PC-3 (cell line): ENCODE measurements around the gene EIF4EBP2. TPM values are rescaled to one million over a fixed set of nuclear protein-coding genes. Genes with fewer than 3 reads are reported as not detected.

Experiments used
- ATAC-seq: fragments of 200-7000 bp; cut with Tn5 transposase; 2 replicates; pipeline ENCODE4 v1.9.1; 2020; ENCODE audit warnings: mild to moderate bottlenecking, moderate library complexity
- BruUV-seq: library from RNA; stranded (reverse); fragments of 400-500 nt; replicated peaks from 2 replicates; lab custom pipeline; 2021; lab: Mats Ljungman, UMichigan
- CTCF ChIA-PET: fragments of 300-600 bp; sonication (Branson Sonifier 250); formaldehyde crosslinking; loops from one replicate; lab custom pipeline; 2022; ENCODE audit warnings: antibody characterized with exemption; lab: Charles Lee
- POLR2A ChIA-PET: fragments of 300-600 bp; sonication (Branson Sonifier 250); formaldehyde crosslinking; loops from one replicate; lab custom pipeline; 2022; ENCODE audit warnings: antibody characterized with exemption; ENCODE audit not compliant: unreplicated experiment; lab: Charles Lee
- DNase-seq: peaks from one replicate; pipeline ENCODE4 v3.0.0-alpha.2; 2015
- H2AFZ ChIP-seq: fragments of 300-600 bp; sonication (generic); 2 replicates; pipeline ENCODE4 v1.6.0; 2016; ENCODE audit warnings: antibody characterized with exemption, low read length
- H3F3A ChIP-seq: fragments of 300-600 bp; sonication (generic); one replicate; pipeline ENCODE4 v1.6.0; 2017; ENCODE audit warnings: antibody characterized with exemption, low read length, control low read depth, mild to moderate bottlenecking; ENCODE audit not compliant: unreplicated experiment
- H3K27ac ChIP-seq: fragments of 300-600 bp; sonication (generic); 2 replicates; pipeline ENCODE4 v1.5.1; 2016; ENCODE audit warnings: mild to moderate bottlenecking, low read length
- H3K27me3 ChIP-seq: fragments of 300-600 bp; sonication (generic); 2 replicates; pipeline ENCODE4 v1.6.1; 2016; ENCODE audit warnings: low read length, mixed read lengths
- H3K36me3 ChIP-seq: fragments of 300-600 bp; sonication (generic); 2 replicates; pipeline ENCODE4 v1.6.1; 2016; ENCODE audit warnings: low read depth, mixed run types, low read length, mixed read lengths
- H3K4me1 ChIP-seq: fragments of 300-600 bp; sonication (generic); 2 replicates; pipeline ENCODE4 v1.5.1; 2016; ENCODE audit warnings: low read length; ENCODE audit not compliant: insufficient read depth
- H3K4me2 ChIP-seq: fragments of 300-600 bp; sonication (generic); 2 replicates; pipeline ENCODE4 v1.6.0; 2016; ENCODE audit warnings: low read length
- H3K4me3 ChIP-seq: fragments of 300-600 bp; sonication (generic); 2 replicates; pipeline ENCODE4 v1.5.1; 2016; ENCODE audit warnings: mild to moderate bottlenecking, low read length, mixed read lengths
- H3K79me2 ChIP-seq: fragments of 300-600 bp; sonication (generic); 2 replicates; pipeline ENCODE4 v1.6.1; 2017; ENCODE audit warnings: low read length, mixed read lengths
- H3K9ac ChIP-seq: fragments of 300-600 bp; sonication (generic); 2 replicates; pipeline ENCODE4 v1.6.0; 2016; ENCODE audit warnings: mild to moderate bottlenecking, low read length
- H3K9me2 ChIP-seq: fragments of 300-600 bp; sonication (generic); replicated peaks from 2 replicates; pipeline ENCODE4 v1.6.1; 2016; ENCODE audit warnings: mixed run types, low read length, mixed read lengths
- H3K9me3 ChIP-seq: fragments of 300-600 bp; sonication (generic); 2 replicates; pipeline ENCODE4 v1.6.1; 2016; ENCODE audit warnings: low read length, mixed read lengths
- H4K20me1 ChIP-seq: fragments of 300-600 bp; sonication (generic); 2 replicates; pipeline ENCODE4 v1.6.1; 2016; ENCODE audit warnings: low read length, mixed read lengths
- EZH2 ChIP-seq: fragments of 300-600 bp; sonication (generic); IDR thresholded peaks from one replicate; pipeline ENCODE4 v1.6.1; 2017; ENCODE audit warnings: antibody characterized with exemption, mild to moderate bottlenecking, low read length; ENCODE audit not compliant: unreplicated experiment
- EZH2phosphoT487 ChIP-seq: fragments of 300-600 bp; sonication (generic); IDR thresholded peaks from 2 replicates; pipeline ENCODE4 v1.6.1; 2018; ENCODE audit warnings: mild to moderate bottlenecking, antibody characterized with exemption, low read length, borderline replicate concordance
- intact Hi-C: fragments of 100-400 bp; cut with micrococcal nuclease; formaldehyde crosslinking; loops from 2 replicates; pipeline ENCODE4 v1.9.0; 2023
- total RNA-seq: library from RNA; depleted of rRNA; stranded (reverse); fragments of >200 nt; gene quantifications from 2 replicates; pipeline ENCODE4 v1.2.3, GENCODE V29; 2014
- TF ChIP-seq, protein P1 (sequence below): fragments of 300-600 bp; sonication (generic); conservative IDR thresholded peaks from 2 replicates; pipeline ENCODE4 v1.5.1; 2017; ENCODE audit warnings: antibody characterized with exemption, low read depth, mild to moderate bottlenecking, low read length

EIF4EBP2 gene
- total RNA-seq, 1 experiment from 2014 or later = 29.2 TPM

DNA sequence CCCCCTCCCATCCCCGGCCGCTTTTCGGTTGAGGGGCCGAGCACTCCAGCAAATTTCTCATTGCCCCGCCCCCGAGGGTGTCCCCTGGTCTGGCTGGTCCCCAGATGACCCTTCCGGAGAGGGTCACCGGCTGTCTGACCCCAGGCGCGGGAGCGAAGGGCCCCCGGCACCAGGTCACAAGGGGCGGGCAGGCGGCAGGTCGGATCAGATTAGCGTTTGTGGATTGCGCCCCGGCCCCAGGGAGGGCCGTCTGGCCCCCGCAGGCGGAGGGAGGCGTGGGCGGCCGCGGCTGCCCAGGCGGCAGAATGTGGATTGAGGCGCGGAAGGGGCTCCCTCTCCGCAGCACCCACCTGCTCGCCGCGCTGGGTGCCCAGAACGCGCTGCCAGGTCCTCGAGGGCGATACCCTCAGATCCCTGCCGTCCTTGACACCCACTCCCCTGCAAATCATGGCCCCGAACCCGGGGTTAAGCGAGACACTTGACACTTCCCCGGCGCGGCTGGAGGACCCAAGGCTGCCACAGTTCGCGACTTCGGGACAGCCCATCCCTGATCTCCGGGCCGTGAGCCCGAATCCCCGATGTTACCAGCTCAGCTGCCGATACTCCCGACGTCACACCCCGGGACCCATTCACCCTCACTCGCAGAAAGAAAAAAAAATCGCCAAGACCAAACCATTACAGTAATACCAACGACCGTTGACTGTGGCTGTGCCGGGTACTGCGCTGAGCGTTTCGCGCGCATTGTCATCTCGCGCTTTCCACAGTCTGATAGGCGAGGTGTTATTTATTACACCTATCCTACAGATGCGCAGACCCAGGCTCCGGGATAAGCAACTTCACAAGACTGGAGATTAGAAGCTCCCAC is 36.6 kb downstream of the EIF4EBP2 start:
- no peak for DNase-seq
- no peak overlapping the region for H3K9ac ChIP-seq
- H2AFZ ChIP-seq = no peak overlapping the region
- no peak overlapping the region for H3K4me2 ChIP-seq
- no peak overlapping the region for H3K4me3 ChIP-seq
- no peaks in the 10 kb centered on the region for H4K20me1 ChIP-seq
- H3K27ac ChIP-seq = no peak overlapping the region
- H3K4me1 ChIP-seq = no peaks in the 10 kb centered on the region
- H3K79me2 ChIP-seq = no peaks in the 10 kb centered on the region
- no peak for ATAC-seq
- no peaks in the 10 kb centered on the region for H3K36me3 ChIP-seq
- no peaks in the 10 kb centered on the region for H3F3A ChIP-seq
- no peaks in the 10 kb centered on the region for H3K9me2 ChIP-seq
- ChIA-PET CTCF (no interaction called here), POLR2A (interaction anchor here (0.6 kb wide), 1 partner anchor 60 kb away, joined by 3 read pairs; no protein-coding TSS in a partner anchor)
- no peaks in the 10 kb centered on the region for H3K9me3 ChIP-seq
- TF ChIP-seq EZH2phosphoT487 (no peak), EZH2 (no peak)
- TF ChIP-seq, protein P1, sequence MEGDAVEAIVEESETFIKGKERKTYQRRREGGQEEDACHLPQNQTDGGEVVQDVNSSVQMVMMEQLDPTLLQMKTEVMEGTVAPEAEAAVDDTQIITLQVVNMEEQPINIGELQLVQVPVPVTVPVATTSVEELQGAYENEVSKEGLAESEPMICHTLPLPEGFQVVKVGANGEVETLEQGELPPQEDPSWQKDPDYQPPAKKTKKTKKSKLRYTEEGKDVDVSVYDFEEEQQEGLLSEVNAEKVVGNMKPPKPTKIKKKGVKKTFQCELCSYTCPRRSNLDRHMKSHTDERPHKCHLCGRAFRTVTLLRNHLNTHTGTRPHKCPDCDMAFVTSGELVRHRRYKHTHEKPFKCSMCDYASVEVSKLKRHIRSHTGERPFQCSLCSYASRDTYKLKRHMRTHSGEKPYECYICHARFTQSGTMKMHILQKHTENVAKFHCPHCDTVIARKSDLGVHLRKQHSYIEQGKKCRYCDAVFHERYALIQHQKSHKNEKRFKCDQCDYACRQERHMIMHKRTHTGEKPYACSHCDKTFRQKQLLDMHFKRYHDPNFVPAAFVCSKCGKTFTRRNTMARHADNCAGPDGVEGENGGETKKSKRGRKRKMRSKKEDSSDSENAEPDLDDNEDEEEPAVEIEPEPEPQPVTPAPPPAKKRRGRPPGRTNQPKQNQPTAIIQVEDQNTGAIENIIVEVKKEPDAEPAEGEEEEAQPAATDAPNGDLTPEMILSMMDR = no peak
- intact Hi-C loops = no loop called here
- BruUV-seq = no TSS peak
- no peaks in the 10 kb centered on the region for H3K27me3 ChIP-seq

DNA sequence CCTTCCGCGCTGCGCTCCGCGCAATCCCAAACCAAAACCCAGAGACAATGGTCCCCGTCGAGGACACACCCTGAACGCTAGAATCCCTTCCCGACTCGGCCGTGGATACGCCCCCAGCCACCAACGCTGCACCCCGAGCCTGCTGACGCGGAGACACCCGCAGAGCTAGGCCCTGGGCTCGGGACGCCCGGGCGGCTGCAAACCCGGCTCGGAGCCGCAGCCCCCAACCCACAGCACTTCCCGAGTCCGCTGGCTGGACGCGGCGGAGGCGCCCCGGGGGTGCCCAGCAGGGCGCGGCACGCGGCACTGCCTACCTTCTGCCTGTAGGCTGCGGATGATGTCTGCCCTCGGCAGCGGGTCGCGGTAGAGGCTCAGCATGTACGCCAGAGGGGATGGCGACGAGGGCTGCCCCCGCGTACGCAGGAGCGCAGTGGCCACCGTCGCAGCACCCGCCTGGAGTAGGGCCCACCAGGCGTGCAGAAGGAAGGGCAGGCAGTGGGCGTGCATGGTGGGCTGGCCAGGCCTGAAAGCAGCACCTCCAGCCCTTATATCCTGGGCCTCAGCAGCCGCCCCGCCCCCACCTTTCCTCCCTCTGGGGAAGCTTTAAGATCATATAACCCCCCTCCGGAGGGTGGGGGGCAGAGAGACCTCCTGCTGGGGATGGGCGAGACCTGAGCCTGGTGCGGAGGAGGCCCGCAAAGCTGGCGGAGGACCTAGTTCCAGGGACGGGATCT is 37.4 kb downstream of the EIF4EBP2 start, which contains the start of gene NODAL:
Gene NODAL (minus strand): TSS at position 521 of the 734 bp plus-strand sequence. CDS start 14 bp downstream, at position 507.
- no peak within 1 kb of the TSS for H3K27ac ChIP-seq
- ChIA-PET POLR2A (no interaction called here), CTCF (no interaction called here)
- no peak within 1 kb of the TSS for H3K9ac ChIP-seq
- no peaks in the 10 kb centered on the region for H3K36me3 ChIP-seq
- intact Hi-C loops = no loop called here
- no peak within 1 kb of the TSS for H3K4me2 ChIP-seq
- BruUV-seq = no TSS peak
- H3K79me2 ChIP-seq = no peaks in the 10 kb centered on the region
- ATAC-seq (no peak), DNase-seq (no peak)
- H4K20me1 ChIP-seq = no peaks in the 10 kb centered on the region
- no peaks in the 10 kb centered on the region for H3K27me3 ChIP-seq
- TF ChIP-seq EZH2 = no peak
- TF ChIP-seq, protein P1 = no peak
- no peak for TF ChIP-seq EZH2phosphoT487
- no peak within 1 kb of the TSS for H3K4me3 ChIP-seq
- no peak within 1 kb of the TSS for H2AFZ ChIP-seq
- no peaks in the 10 kb centered on the region for H3K9me3 ChIP-seq
- no peaks in the 10 kb centered on the region for H3F3A ChIP-seq
- H3K9me2 ChIP-seq = no peaks in the 10 kb centered on the region
- H3K4me1 ChIP-seq = no peaks in the 10 kb centered on the region
